SK-N-SH treated with all-trans-retinoic acid at 6 μM for 48 hours (cell line): ENCODE data around the gene HSD11B2.

Experiments
- ATAC-seq: fragments of 200-7000 bp; cut with Tn5 transposase; 3 replicates; pipeline ENCODE4 v1.9.1; 2020; ENCODE audit warnings: mild to moderate bottlenecking, moderate library complexity
- ARNTL ChIP-seq: fragments of 450-650 bp; formaldehyde crosslinking; IDR thresholded peaks from 2 replicates; pipeline ENCODE4 v1.5.0; 2020; ENCODE audit warnings: low read depth, mild to moderate bottlenecking, moderate library complexity, borderline replicate concordance
- BACH2 ChIP-seq: fragments of 250-450 bp; sonication (Bioruptor Pico); IDR thresholded peaks from 2 replicates; pipeline ENCODE4 v1.9.0; 2021; ENCODE audit warnings: mild to moderate bottlenecking, borderline replicate concordance
- CSDC2 ChIP-seq: fragments of 250-450 bp; sonication (Bioruptor Pico); IDR thresholded peaks from 2 replicates; pipeline ENCODE4 v1.5.0; 2020; ENCODE audit warnings: mild to moderate bottlenecking, moderate library complexity
- ESRRG ChIP-seq: fragments of 250-450 bp; sonication (Bioruptor Pico); IDR thresholded peaks from 2 replicates; pipeline ENCODE4 v1.6.1; 2021; ENCODE audit warnings: mild to moderate bottlenecking
- GLIS3 ChIP-seq: fragments of 250-450 bp; sonication (Bioruptor Pico); IDR thresholded peaks from 2 replicates; pipeline ENCODE4 v1.5.0; 2020; ENCODE audit warnings: mild to moderate bottlenecking, moderate library complexity
- ISL1 ChIP-seq: fragments of 250-450 bp; sonication (Bioruptor Pico); IDR thresholded peaks from 2 replicates; pipeline ENCODE4 v2.1.2; 2022; ENCODE audit warnings: mild to moderate bottlenecking, moderate library complexity
- OSR1 ChIP-seq: fragments of 250-450 bp; sonication (Bioruptor Pico); IDR thresholded peaks from 2 replicates; pipeline ENCODE4 v1.8.0; 2022; ENCODE audit warnings: moderate library complexity, mild to moderate bottlenecking, inconsistent platforms
- PPARA ChIP-seq: fragments of 250-450 bp; sonication (Bioruptor Pico); IDR thresholded peaks from 2 replicates; pipeline ENCODE4 v1.5.0; 2020; ENCODE audit warnings: mild to moderate bottlenecking, borderline replicate concordance
- RARB ChIP-seq: fragments of 250-450 bp; sonication (Bioruptor Pico); IDR thresholded peaks from 2 replicates; pipeline ENCODE4 v1.8.0; 2021; ENCODE audit warnings: mild to moderate bottlenecking, moderate library complexity
- SNAI2 ChIP-seq: fragments of 250-450 bp; sonication (Bioruptor Pico); IDR thresholded peaks from 2 replicates; pipeline ENCODE4 v1.5.0; 2020; ENCODE audit warnings: mild to moderate bottlenecking, moderate library complexity
- TCF4 ChIP-seq: fragments of 250-450 bp; sonication (Bioruptor Pico); IDR thresholded peaks from 2 replicates; pipeline ENCODE4 v1.8.0; 2021; ENCODE audit warnings: mild to moderate bottlenecking, moderate library complexity, borderline replicate concordance
- TOX ChIP-seq: fragments of 250-450 bp; sonication (Bioruptor Pico); IDR thresholded peaks from 2 replicates; pipeline ENCODE4 v1.8.0; 2021; ENCODE audit warnings: mild to moderate bottlenecking, moderate library complexity, borderline replicate concordance
- ZC3H10 ChIP-seq: fragments of 250-450 bp; sonication (Bioruptor Pico); IDR thresholded peaks from 2 replicates; pipeline ENCODE4 v1.5.1; 2021; ENCODE audit warnings: mild to moderate bottlenecking, moderate library complexity
- ZFP3 ChIP-seq: fragments of 250-450 bp; sonication (Bioruptor Pico); IDR thresholded peaks from 2 replicates; pipeline ENCODE4 v1.5.0; 2020; ENCODE audit warnings: mild to moderate bottlenecking, moderate library complexity
- ZFP30 ChIP-seq: fragments of 450-650 bp; formaldehyde crosslinking; IDR thresholded peaks from 2 replicates; pipeline ENCODE4 v1.5.0; 2022; ENCODE audit warnings: mild to moderate bottlenecking, moderate library complexity
- ZNF70 ChIP-seq: fragments of 450-650 bp; formaldehyde crosslinking; IDR thresholded peaks from 2 replicates; pipeline ENCODE4 v1.5.0; 2020; ENCODE audit warnings: mild to moderate bottlenecking, moderate library complexity
- ZNF8 ChIP-seq: fragments of 450-650 bp; formaldehyde crosslinking; IDR thresholded peaks from 2 replicates; pipeline ENCODE4 v1.5.0; 2020; ENCODE audit warnings: mild to moderate bottlenecking, moderate library complexity
- TF ChIP-seq, protein P1 (sequence below): fragments of 250-450 bp; sonication (Bioruptor Pico); IDR thresholded peaks from 2 replicates; pipeline ENCODE4 v1.8.0; 2020; ENCODE audit warnings: mild to moderate bottlenecking, moderate library complexity, borderline replicate concordance
- TF ChIP-seq, protein P2 (sequence below): fragments of 250-450 bp; sonication (Bioruptor Pico); IDR thresholded peaks from 2 replicates; pipeline ENCODE4 v1.5.1; 2020; ENCODE audit warnings: low read depth, mild to moderate bottlenecking, moderate library complexity
- TF ChIP-seq, protein P3 (sequence below): fragments of 250-450 bp; sonication (Bioruptor Pico); IDR thresholded peaks from 2 replicates; pipeline ENCODE4 v1.8.0; 2021; ENCODE audit warnings: low read depth, mild to moderate bottlenecking, moderate library complexity, borderline replicate concordance
- TF ChIP-seq, protein P4 (sequence below): fragments of 250-450 bp; sonication (Bioruptor Pico); IDR thresholded peaks from 2 replicates; pipeline ENCODE4 v1.5.1; 2021; ENCODE audit warnings: mild to moderate bottlenecking, moderate library complexity

HSD11B2 gene

DNA sequence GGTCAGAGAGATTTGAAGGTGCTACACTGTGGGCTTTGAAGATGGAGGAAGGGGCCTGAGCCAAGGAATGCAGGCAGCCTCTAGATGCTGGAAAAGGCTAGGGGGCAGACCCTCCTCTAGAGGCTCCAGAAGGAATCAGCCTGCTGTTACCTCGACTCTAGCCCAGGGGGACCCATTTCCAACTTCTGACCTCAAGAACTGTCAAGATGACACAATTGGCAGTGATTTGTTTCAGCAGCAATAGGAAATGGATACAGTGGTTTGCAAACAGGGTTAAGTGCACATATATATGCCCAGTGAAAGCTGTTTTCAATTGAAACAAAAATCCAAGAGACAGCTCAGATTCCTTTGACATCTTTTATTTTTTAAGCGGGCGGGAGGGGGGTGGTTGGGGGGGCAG lies 11.0 kb upstream of the HSD11B2 start:
- TF ChIP-seq SNAI2 (CRISPR knock-in tag), result no peak
- TF ChIP-seq, protein P1, sequence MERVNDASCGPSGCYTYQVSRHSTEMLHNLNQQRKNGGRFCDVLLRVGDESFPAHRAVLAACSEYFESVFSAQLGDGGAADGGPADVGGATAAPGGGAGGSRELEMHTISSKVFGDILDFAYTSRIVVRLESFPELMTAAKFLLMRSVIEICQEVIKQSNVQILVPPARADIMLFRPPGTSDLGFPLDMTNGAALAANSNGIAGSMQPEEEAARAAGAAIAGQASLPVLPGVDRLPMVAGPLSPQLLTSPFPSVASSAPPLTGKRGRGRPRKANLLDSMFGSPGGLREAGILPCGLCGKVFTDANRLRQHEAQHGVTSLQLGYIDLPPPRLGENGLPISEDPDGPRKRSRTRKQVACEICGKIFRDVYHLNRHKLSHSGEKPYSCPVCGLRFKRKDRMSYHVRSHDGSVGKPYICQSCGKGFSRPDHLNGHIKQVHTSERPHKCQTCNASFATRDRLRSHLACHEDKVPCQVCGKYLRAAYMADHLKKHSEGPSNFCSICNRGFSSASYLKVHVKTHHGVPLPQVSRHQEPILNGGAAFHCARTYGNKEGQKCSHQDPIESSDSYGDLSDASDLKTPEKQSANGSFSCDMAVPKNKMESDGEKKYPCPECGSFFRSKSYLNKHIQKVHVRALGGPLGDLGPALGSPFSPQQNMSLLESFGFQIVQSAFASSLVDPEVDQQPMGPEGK (CRISPR knock-in tag), result no peak
- TF ChIP-seq, protein P2, sequence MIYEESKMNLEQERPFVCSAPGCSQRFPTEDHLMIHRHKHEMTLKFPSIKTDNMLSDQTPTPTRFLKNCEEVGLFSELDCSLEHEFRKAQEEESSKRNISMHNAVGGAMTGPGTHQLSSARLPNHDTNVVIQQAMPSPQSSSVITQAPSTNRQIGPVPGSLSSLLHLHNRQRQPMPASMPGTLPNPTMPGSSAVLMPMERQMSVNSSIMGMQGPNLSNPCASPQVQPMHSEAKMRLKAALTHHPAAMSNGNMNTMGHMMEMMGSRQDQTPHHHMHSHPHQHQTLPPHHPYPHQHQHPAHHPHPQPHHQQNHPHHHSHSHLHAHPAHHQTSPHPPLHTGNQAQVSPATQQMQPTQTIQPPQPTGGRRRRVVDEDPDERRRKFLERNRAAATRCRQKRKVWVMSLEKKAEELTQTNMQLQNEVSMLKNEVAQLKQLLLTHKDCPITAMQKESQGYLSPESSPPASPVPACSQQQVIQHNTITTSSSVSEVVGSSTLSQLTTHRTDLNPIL, result no peak
- no peak for TF ChIP-seq ZFP30 (CRISPR knock-in tag)
- no peak for TF ChIP-seq BACH2 (CRISPR knock-in tag)
- no peak for TF ChIP-seq ARNTL (CRISPR knock-in tag)
- no peak for TF ChIP-seq PPARA
- TF ChIP-seq ZFP3, result no peak
- TF ChIP-seq TCF4 (CRISPR knock-in tag), result no peak
- TF ChIP-seq CSDC2, result no peak
- TF ChIP-seq ZNF8 (CRISPR knock-in tag), result no peak
- no peak for TF ChIP-seq ZNF70
- no peak for TF ChIP-seq ISL1
- TF ChIP-seq ESRRG (CRISPR knock-in tag), result no peak
- TF ChIP-seq, protein P3, sequence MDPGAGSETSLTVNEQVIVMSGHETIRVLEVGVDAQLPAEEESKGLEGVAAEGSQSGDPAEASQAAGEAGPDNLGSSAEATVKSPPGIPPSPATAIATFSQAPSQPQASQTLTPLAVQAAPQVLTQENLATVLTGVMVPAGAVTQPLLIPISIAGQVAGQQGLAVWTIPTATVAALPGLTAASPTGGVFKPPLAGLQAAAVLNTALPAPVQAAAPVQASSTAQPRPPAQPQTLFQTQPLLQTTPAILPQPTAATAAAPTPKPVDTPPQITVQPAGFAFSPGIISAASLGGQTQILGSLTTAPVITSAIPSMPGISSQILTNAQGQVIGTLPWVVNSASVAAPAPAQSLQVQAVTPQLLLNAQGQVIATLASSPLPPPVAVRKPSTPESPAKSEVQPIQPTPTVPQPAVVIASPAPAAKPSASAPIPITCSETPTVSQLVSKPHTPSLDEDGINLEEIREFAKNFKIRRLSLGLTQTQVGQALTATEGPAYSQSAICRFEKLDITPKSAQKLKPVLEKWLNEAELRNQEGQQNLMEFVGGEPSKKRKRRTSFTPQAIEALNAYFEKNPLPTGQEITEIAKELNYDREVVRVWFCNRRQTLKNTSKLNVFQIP (CRISPR knock-in tag), result no peak
- TF ChIP-seq GLIS3 (CRISPR knock-in tag), result no peak
- ATAC-seq, result no peak; the same call in 2 of the 3 replicates

- ATAC-seq, result no peak
- TF ChIP-seq ZNF70 (no peak), TOX (CRISPR knock-in tag) (no peak), PPARA (no peak), GLIS3 (CRISPR knock-in tag) (no peak), ZC3H10 (CRISPR knock-in tag) (no peak), ARNTL (CRISPR knock-in tag) (no peak), ZFP30 (CRISPR knock-in tag) (no peak), OSR1 (no peak), TCF4 (CRISPR knock-in tag) (no peak), RARB (CRISPR knock-in tag) (no peak), BACH2 (CRISPR knock-in tag) (no peak)
- TF ChIP-seq, protein P4, sequence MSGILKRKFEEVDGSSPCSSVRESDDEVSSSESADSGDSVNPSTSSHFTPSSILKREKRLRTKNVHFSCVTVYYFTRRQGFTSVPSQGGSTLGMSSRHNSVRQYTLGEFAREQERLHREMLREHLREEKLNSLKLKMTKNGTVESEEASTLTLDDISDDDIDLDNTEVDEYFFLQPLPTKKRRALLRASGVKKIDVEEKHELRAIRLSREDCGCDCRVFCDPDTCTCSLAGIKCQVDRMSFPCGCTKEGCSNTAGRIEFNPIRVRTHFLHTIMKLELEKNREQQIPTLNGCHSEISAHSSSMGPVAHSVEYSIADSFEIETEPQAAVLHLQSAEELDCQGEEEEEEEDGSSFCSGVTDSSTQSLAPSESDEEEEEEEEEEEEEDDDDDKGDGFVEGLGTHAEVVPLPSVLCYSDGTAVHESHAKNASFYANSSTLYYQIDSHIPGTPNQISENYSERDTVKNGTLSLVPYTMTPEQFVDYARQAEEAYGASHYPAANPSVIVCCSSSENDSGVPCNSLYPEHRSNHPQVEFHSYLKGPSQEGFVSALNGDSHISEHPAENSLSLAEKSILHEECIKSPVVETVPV (CRISPR knock-in tag), result no peak
- TF ChIP-seq, protein P3 (CRISPR knock-in tag), result no peak
These were observed 9.9 kb upstream of the HSD11B2 start for GRCh38 chr16:67421030-67421429.

- ATAC-seq, result no peak
- no peak for TF ChIP-seq ZC3H10 (CRISPR knock-in tag)
- no peak for TF ChIP-seq BACH2 (CRISPR knock-in tag)
- TF ChIP-seq PPARA, result no peak
- no peak for TF ChIP-seq ARNTL (CRISPR knock-in tag)
- TF ChIP-seq, protein P3 (CRISPR knock-in tag), result no peak
- no peak for TF ChIP-seq SNAI2 (CRISPR knock-in tag)
- TF ChIP-seq ZFP30 (CRISPR knock-in tag), result no peak
- TF ChIP-seq, protein P2, result no peak
- TF ChIP-seq TOX (CRISPR knock-in tag), result no peak
- TF ChIP-seq ISL1, result no peak
These were observed 7.9 kb upstream of the HSD11B2 start for GRCh38 chr16:67423015-67423414.
